NCI-H2081 (cell line): ENCODE measurements around the gene R3HDML.
"Not testable (repeated sequence)": the region's sequence is repeated elsewhere in the genome, so short reads cannot be mapped to it uniquely, and the experiment has no call there.

ENCODE experiments used
- DNase-seq, 2 experiments: peaks; one replicate each; lab custom pipeline; 2025; lab: John Stamatoyannopoulos, UW

Gene R3HDML

GRCh38 chr20:44328428-44328827 lies 8.4 kb upstream of the R3HDML start:
- no peak for DNase-seq

- no peak for DNase-seq
Observed at GRCh38 chr20:44331201-44331600, 5.6 kb upstream of the R3HDML start.

- DNase-seq = no peak
Observed at GRCh38 chr20:44334306-44334705, 2.5 kb upstream of the R3HDML start.

GRCh38 chr20:44334709-44335108 lies 2.1 kb upstream of the R3HDML start:
- DNase-seq = no peak

GRCh38 chr20:44335675-44336074 lies 1.2 kb upstream of the R3HDML start:
- DNase-seq = no peak

GRCh38 chr20:44336086-44336485 lies 757 bp upstream of the R3HDML start:
- no peak for DNase-seq

- no peak for DNase-seq
Observed at GRCh38 chr20:44342248-44342647, 5.4 kb downstream of the R3HDML start.

GRCh38 chr20:44343162-44343675 lies 6.4 kb downstream of the R3HDML start:
- no peak for DNase-seq

GRCh38 chr20:44344723-44345122 lies 7.9 kb downstream of the R3HDML start:
- DNase-seq = no peak

GRCh38 chr20:44345147-44345546 lies 8.3 kb downstream of the R3HDML start:
- DNase-seq = no peak

- not testable (repeated sequence) for DNase-seq
Observed at GRCh38 chr20:44345941-44346340, 9.1 kb downstream of the R3HDML start.

- DNase-seq = no peak
Observed at GRCh38 chr20:44348168-44348659, 11.4 kb downstream of the R3HDML start.

GRCh38 chr20:44349349-44349748 lies 12.5 kb downstream of the R3HDML start:
- DNase-seq = no peak

- no peak for DNase-seq
Observed at GRCh38 chr20:44350567-44350966, 13.7 kb downstream of the R3HDML start.

GRCh38 chr20:44354979-44355497 lies 18.2 kb downstream of the R3HDML start:
- DNase-seq = no peak

GRCh38 chr20:44355498-44356352 lies 18.9 kb downstream of the R3HDML start, which contains the start of gene HNF4A:
Gene HNF4A (plus strand): TSS chr20:44355699. CDS start chr20:44355805, 106 bp downstream.
- no peak for DNase-seq

- DNase-seq = no peak
Observed at GRCh38 chr20:44356353-44356723, 19.5 kb downstream of the R3HDML start.

GRCh38 chr20:44357020-44357419 lies 20.2 kb downstream of the R3HDML start:
- DNase-seq = no peak

GRCh38 chr20:44357555-44358125 lies 20.8 kb downstream of the R3HDML start:
- no peak for DNase-seq

- no peak for DNase-seq
Observed at GRCh38 chr20:44358776-44359175, 21.9 kb downstream of the R3HDML start.

- DNase-seq = no peak
Observed at GRCh38 chr20:44360221-44360620, 23.4 kb downstream of the R3HDML start.

GRCh38 chr20:44361021-44361420 lies 24.2 kb downstream of the R3HDML start:
- no peak for DNase-seq

- DNase-seq = no peak
Observed at GRCh38 chr20:44362466-44362940, 25.7 kb downstream of the R3HDML start.
